Glutamatergic neuron (in vitro differentiated cells): ENCODE data around the gene ZNF28. TPM values are rescaled to one million over a fixed set of nuclear protein-coding genes. Genes with fewer than 3 reads are reported as not detected.
A peak's percentile ranks its signal among the peaks of the same experiment; 100 is the strongest.
"Not testable (repeated sequence)": the region's sequence is repeated elsewhere in the genome, so short reads cannot be mapped to it uniquely, and the experiment has no call there.

ENCODE experiments used
- DNase-seq: peaks from one replicate; pipeline ENCODE4 v3.0.0; 2022
- H3K27ac Mint-ChIP-seq: one replicate; pipeline ENCODE4 v1.8.0; 2020; ENCODE audit warnings: mild to moderate bottlenecking, mixed read lengths, inconsistent platforms; ENCODE audit not compliant: unreplicated experiment
- H3K27me3 Mint-ChIP-seq: one replicate; pipeline ENCODE4 v1.8.0; 2020; ENCODE audit warnings: mild to moderate bottlenecking, moderate library complexity, mixed read lengths, inconsistent platforms; ENCODE audit not compliant: unreplicated experiment
- H3K36me3 Mint-ChIP-seq: one replicate; pipeline ENCODE4 v1.8.0; 2020; ENCODE audit warnings: mild to moderate bottlenecking, mixed read lengths, inconsistent platforms; ENCODE audit not compliant: unreplicated experiment
- H3K4me1 Mint-ChIP-seq: one replicate; pipeline ENCODE4 v1.8.0; 2020; ENCODE audit warnings: mild to moderate bottlenecking, low read depth, mixed read lengths, inconsistent platforms; ENCODE audit not compliant: unreplicated experiment
- H3K4me3 Mint-ChIP-seq: one replicate; pipeline ENCODE4 v1.8.0; 2020; ENCODE audit warnings: mild to moderate bottlenecking, mixed read lengths, inconsistent platforms; ENCODE audit not compliant: unreplicated experiment
- H3K9me3 Mint-ChIP-seq: one replicate; pipeline ENCODE4 v1.8.0; 2020; ENCODE audit warnings: mild to moderate bottlenecking, moderate library complexity, mixed read lengths, inconsistent platforms; ENCODE audit not compliant: unreplicated experiment
- long read RNA-seq: library from polyadenylated mRNA; unstranded; transcript quantifications from one replicate; pipeline ENCODE4 v2.0.0, GENCODE V29; 2020; ENCODE audit not compliant: unreplicated experiment
- total RNA-seq: library from RNA; stranded (reverse); fragmentation: NEBNext Ultra II Directional; extraction: Animal tissue kit (Norgen Biotek cat#: 25700); gene quantifications from one replicate; pipeline ENCODE4 v1.2.1, GENCODE V29; 2021; ENCODE audit not compliant: unreplicated experiment

ZNF28 gene
- 21.1 TPM for total RNA-seq
- long read RNA-seq: 0 reads

GRCh38 chr19:52821204-52821960 is at the start of gene ZNF28:
Gene ZNF28, minus strand, starts transcription at chr19:52821633. Its CDS starts 3,675 bp downstream, at chr19:52817958.
- Mint-ChIP-seq H3K4me3 (peak within 1 kb of the TSS; percentile 96), H3K27ac (peak within 1 kb of the TSS; percentile 64)
- H3K9me3 Mint-ChIP-seq, H3K36me3 Mint-ChIP-seq, H3K4me1 Mint-ChIP-seq, H3K27me3 Mint-ChIP-seq: not testable (repeated sequence)
- DNase-seq: peak; percentile 71

GRCh38 chr19:52868031-52868430 is 46.6 kb upstream of the ZNF28 start:
- not testable (repeated sequence) for H3K9me3 Mint-ChIP-seq, H3K27me3 Mint-ChIP-seq, H3K27ac Mint-ChIP-seq, H3K36me3 Mint-ChIP-seq, H3K4me3 Mint-ChIP-seq, H3K4me1 Mint-ChIP-seq, DNase-seq

- Mint-ChIP-seq H3K27ac (peak within 1 kb of the TSS; percentile 98), H3K4me3 (peak within 1 kb of the TSS; percentile 93)
- H3K9me3 Mint-ChIP-seq, H3K36me3 Mint-ChIP-seq, H3K27me3 Mint-ChIP-seq, H3K4me1 Mint-ChIP-seq: not testable (repeated sequence)
- peak; percentile 85 for DNase-seq
Measured at GRCh38 chr19:52857378-52858191, 36.2 kb upstream of the ZNF28 start, which contains the start of gene ZNF468. Gene ZNF468, minus strand, starts transcription at chr19:52857619. Its CDS starts 3,347 bp downstream, at chr19:52854272.

GRCh38 chr19:52856540-52857377 is 35.3 kb upstream of the ZNF28 start:
- not testable (repeated sequence) for H3K9me3 Mint-ChIP-seq, H3K36me3 Mint-ChIP-seq, H3K27me3 Mint-ChIP-seq, H3K4me1 Mint-ChIP-seq
- Mint-ChIP-seq H3K4me3 (peak overlapping the region; percentile 93), H3K27ac (peak overlapping the region; percentile 85)
- DNase-seq: peak; percentile 21

- H3K9me3 Mint-ChIP-seq, H3K4me3 Mint-ChIP-seq, H3K27me3 Mint-ChIP-seq, H3K27ac Mint-ChIP-seq, DNase-seq, H3K4me1 Mint-ChIP-seq: not testable (repeated sequence)
- H3K36me3 Mint-ChIP-seq: peaks cover 20% of the 10 kb centered on the region
Measured at GRCh38 chr19:52847352-52847751, 25.9 kb upstream of the ZNF28 start.

GRCh38 chr19:52840825-52841465 is 19.5 kb upstream of the ZNF28 start:
- not testable (repeated sequence) for H3K4me1 Mint-ChIP-seq, H3K27me3 Mint-ChIP-seq, H3K4me3 Mint-ChIP-seq, H3K27ac Mint-ChIP-seq, DNase-seq
- peaks cover 18% of the 10 kb centered on the region for H3K9me3 Mint-ChIP-seq
- peaks cover 72% of the 10 kb centered on the region for H3K36me3 Mint-ChIP-seq

GRCh38 chr19:52834289-52834688 is 12.9 kb upstream of the ZNF28 start:
- not testable (repeated sequence) for H3K4me3 Mint-ChIP-seq, H3K27me3 Mint-ChIP-seq, H3K4me1 Mint-ChIP-seq, DNase-seq, H3K9me3 Mint-ChIP-seq, H3K27ac Mint-ChIP-seq
- peaks cover 40% of the 10 kb centered on the region for H3K36me3 Mint-ChIP-seq

- H3K27ac Mint-ChIP-seq, DNase-seq: not testable (repeated sequence)
Measured at GRCh38 chr19:52833541-52833940, 12.1 kb upstream of the ZNF28 start.

GRCh38 chr19:52829866-52830265 is 8.4 kb upstream of the ZNF28 start:
- not testable (repeated sequence) for H3K4me3 Mint-ChIP-seq, H3K4me1 Mint-ChIP-seq, H3K27me3 Mint-ChIP-seq, DNase-seq, H3K36me3 Mint-ChIP-seq, H3K9me3 Mint-ChIP-seq, H3K27ac Mint-ChIP-seq

More at GRCh38 chr19:52833541-52833940, 12.1 kb upstream of the ZNF28 start:
- H3K27me3 Mint-ChIP-seq, H3K4me3 Mint-ChIP-seq, H3K4me1 Mint-ChIP-seq, H3K9me3 Mint-ChIP-seq: not testable (repeated sequence)
- peaks cover 36% of the 10 kb centered on the region for H3K36me3 Mint-ChIP-seq
